ENCODE results near the gene KRT83.

Gene KRT83

DNA sequence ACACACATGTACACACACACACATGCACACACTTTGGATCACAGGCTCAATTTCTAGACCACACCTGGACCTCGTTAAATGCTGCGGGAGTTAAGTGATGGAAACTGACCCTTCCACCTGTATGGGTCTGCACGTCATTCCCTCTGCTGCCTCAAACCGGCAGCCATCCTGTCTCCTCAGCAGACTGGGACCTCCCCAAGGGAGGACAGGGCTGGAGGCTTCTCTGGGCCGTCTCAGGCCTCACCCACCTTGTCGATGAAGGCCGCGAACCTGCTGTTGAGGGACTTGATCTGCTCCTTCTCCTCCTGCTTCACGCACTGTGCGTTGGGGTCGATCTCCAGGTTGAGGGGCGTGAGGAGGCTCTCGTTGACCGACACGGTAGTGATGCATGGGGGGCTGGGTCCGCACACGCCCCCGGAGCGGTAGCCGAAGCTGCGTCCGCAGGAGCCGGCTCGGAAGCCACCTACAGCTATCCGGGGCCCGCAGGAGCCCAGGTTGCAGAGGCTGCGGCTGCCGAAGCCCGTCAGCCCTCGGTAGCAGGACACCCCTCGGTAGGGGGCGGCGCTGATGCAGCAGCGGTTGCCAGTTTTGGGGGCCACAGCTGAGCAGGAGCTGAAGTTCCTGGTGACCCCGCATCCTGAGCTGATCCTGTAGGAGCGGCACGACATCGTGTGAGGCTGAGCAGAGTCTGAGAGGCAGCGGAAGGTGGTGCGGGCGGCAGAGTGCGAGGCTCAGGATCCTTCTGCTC, 45.7 kb upstream of the KRT83 start, which contains the start of gene KRT85:
KRT85 (minus strand) TSS at position 744 of the 748 bp plus-strand sequence; CDS start at position 668, 76 bp downstream.
- TF ChIP-seq, protein P1, sequence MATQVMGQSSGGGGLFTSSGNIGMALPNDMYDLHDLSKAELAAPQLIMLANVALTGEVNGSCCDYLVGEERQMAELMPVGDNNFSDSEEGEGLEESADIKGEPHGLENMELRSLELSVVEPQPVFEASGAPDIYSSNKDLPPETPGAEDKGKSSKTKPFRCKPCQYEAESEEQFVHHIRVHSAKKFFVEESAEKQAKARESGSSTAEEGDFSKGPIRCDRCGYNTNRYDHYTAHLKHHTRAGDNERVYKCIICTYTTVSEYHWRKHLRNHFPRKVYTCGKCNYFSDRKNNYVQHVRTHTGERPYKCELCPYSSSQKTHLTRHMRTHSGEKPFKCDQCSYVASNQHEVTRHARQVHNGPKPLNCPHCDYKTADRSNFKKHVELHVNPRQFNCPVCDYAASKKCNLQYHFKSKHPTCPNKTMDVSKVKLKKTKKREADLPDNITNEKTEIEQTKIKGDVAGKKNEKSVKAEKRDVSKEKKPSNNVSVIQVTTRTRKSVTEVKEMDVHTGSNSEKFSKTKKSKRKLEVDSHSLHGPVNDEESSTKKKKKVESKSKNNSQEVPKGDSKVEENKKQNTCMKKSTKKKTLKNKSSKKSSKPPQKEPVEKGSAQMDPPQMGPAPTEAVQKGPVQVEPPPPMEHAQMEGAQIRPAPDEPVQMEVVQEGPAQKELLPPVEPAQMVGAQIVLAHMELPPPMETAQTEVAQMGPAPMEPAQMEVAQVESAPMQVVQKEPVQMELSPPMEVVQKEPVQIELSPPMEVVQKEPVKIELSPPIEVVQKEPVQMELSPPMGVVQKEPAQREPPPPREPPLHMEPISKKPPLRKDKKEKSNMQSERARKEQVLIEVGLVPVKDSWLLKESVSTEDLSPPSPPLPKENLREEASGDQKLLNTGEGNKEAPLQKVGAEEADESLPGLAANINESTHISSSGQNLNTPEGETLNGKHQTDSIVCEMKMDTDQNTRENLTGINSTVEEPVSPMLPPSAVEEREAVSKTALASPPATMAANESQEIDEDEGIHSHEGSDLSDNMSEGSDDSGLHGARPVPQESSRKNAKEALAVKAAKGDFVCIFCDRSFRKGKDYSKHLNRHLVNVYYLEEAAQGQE (IDR thresholded peaks at IDR 0.05; ENCODE audit: insufficient replicate concordance, low read depth) = no peak
- TF ChIP-seq SPI1 (IDR thresholded peaks at IDR 0.05; ENCODE audit: borderline replicate concordance, low read depth) (no peak), POLR2AphosphoS5 (IDR thresholded peaks at IDR 0.05; ENCODE audit: low read depth) (no peak), GABPA (IDR thresholded peaks at IDR 0.05; ENCODE audit: low read depth) (no peak)
- TF ChIP-seq, protein P2, sequence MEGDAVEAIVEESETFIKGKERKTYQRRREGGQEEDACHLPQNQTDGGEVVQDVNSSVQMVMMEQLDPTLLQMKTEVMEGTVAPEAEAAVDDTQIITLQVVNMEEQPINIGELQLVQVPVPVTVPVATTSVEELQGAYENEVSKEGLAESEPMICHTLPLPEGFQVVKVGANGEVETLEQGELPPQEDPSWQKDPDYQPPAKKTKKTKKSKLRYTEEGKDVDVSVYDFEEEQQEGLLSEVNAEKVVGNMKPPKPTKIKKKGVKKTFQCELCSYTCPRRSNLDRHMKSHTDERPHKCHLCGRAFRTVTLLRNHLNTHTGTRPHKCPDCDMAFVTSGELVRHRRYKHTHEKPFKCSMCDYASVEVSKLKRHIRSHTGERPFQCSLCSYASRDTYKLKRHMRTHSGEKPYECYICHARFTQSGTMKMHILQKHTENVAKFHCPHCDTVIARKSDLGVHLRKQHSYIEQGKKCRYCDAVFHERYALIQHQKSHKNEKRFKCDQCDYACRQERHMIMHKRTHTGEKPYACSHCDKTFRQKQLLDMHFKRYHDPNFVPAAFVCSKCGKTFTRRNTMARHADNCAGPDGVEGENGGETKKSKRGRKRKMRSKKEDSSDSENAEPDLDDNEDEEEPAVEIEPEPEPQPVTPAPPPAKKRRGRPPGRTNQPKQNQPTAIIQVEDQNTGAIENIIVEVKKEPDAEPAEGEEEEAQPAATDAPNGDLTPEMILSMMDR (IDR thresholded peaks at IDR 0.05; ENCODE audit: insufficient read depth, low read length) = no peak
- DNase-seq (ENCODE audit: low read depth in 1 of 2, low spot score in 1 of 2) = no peak
- Histone ChIP-seq H3K27me3 (ENCODE audit: insufficient read depth, poor library complexity, severe bottlenecking) (peaks cover 3% of the 10 kb centered on the region), H3K27ac (replicated peaks) (no peak within 1 kb of the TSS), H3K4me3 (replicated peaks; ENCODE audit: insufficient read depth, low read length) (no peak within 1 kb of the TSS)

DNA sequence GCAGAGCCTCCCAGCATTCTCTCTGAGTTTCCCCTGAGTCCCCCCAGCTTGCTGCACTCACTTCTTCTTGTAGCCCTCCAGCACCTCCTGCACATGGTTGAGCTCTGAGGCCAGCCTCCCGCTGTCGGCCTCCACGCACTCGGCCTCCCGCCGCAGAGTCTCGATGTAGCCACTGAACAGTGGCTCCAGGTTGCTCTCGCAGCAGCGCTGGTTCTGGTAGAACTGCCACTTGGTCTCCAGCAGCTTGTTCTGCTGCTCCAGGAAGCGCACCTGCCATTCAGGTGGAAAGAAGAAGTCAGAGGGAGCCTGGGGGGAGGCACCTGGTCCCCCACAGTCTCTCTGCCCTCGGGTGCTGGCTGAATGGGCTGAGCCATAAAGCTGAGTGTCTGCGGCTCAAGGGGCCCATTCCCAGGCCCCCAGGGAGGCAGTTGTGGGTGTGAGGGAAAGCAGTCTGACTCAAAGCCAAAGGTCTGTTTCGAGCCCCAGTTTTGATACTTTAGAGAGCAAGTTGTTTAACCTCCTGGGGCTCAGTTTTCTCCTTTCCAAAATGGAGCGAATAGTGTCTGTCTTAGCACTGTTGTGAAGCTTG, 43.8 kb upstream of the KRT83 start:
- TF ChIP-seq SPI1 (IDR thresholded peaks at IDR 0.05; ENCODE audit: borderline replicate concordance, low read depth) = no peak
- TF ChIP-seq POLR2AphosphoS5 (IDR thresholded peaks at IDR 0.05; ENCODE audit: low read depth) = no peak
- TF ChIP-seq, protein P2 (IDR thresholded peaks at IDR 0.05; ENCODE audit: insufficient read depth, low read length) = no peak
- TF ChIP-seq, protein P1 (IDR thresholded peaks at IDR 0.05; ENCODE audit: insufficient replicate concordance, low read depth) = no peak
- no peak for TF ChIP-seq GABPA (IDR thresholded peaks at IDR 0.05; ENCODE audit: low read depth)
- Histone ChIP-seq H3K4me3 (replicated peaks; ENCODE audit: insufficient read depth, low read length) (no peak overlapping the region), H3K27ac (replicated peaks) (no peak overlapping the region), H3K27me3 (ENCODE audit: insufficient read depth, poor library complexity, severe bottlenecking) (peaks cover 3% of the 10 kb centered on the region)
- no peak for DNase-seq (ENCODE audit: low read depth in 1 of 2, low spot score in 1 of 2)

DNA sequence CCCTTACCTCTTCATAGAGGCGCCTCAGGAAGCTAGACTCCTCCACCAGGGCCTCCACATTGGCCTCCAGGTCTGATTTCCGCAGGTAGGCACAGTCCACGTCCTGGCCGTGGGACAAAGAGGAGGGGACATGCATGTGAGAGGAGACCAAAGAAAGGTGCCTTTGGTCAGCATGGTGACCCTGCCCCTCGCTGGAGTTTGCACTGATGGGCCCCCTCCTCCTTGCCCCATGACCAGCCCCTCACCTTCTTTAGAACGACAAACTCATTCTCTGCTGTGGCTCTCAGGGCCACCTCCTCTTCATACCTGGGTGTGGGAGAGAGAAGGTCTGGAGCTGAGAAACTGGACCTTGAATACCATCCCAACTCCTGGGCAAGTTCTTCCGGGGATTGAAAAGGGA, 42.9 kb upstream of the KRT83 start:
- DNase-seq (ENCODE audit: low read depth in 1 of 2, low spot score in 1 of 2) = no peak
- Histone ChIP-seq H3K27ac (replicated peaks) (no peak overlapping the region), H3K27me3 (ENCODE audit: insufficient read depth, poor library complexity, severe bottlenecking) (peaks cover 3% of the 10 kb centered on the region), H3K4me3 (replicated peaks; ENCODE audit: insufficient read depth, low read length) (no peak overlapping the region)
- TF ChIP-seq GABPA (IDR thresholded peaks at IDR 0.05; ENCODE audit: low read depth) (no peak), POLR2AphosphoS5 (IDR thresholded peaks at IDR 0.05; ENCODE audit: low read depth) (no peak), SPI1 (IDR thresholded peaks at IDR 0.05; ENCODE audit: borderline replicate concordance, low read depth) (no peak)
- TF ChIP-seq, protein P1 (IDR thresholded peaks at IDR 0.05; ENCODE audit: insufficient replicate concordance, low read depth) = no peak
- TF ChIP-seq, protein P2 (IDR thresholded peaks at IDR 0.05; ENCODE audit: insufficient read depth, low read length) = no peak
